HG03025 (cell line): Measurements from ENCODE around the gene ZSWIM6.
"Not testable (repeated sequence)": the region's sequence is repeated elsewhere in the genome, so short reads cannot be mapped to it uniquely, and the experiment has no call there.

Experiments
- ATAC-seq: cut with Tn5 transposase; IDR thresholded peaks from one replicate; pipeline ENCODE4 v1.9.1; 2021; ENCODE audit warnings: mild to moderate bottlenecking, moderate library complexity; ENCODE audit not compliant: unreplicated experiment, low FRiP score

Gene ZSWIM6

DNA sequence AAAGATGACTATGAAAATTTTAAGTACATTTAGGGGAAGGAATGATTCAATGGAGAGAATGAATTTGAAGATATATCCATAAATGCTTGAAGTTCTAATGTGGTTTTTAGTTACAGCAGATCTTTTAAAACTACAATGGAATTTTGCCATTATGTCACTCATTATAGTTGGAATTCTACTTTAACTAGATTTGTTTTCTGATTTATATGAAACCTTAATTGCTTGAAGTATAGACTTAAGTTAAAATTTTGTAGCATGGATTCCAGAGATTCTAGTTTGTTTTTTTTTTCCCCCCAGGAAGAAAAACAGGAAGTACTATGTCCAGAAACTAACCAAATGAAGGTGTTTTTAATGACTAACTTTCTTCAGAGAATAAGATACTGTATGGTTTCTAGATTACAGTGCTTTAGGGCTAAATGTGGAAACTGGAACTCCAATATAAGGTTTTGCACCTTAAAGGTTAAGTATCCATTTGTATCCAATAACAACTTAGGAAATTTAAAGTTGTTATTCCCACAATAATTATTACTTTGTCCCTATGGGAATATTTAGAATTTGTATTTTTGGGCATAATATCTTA lies 70.3 kb downstream of the ZSWIM6 start:
- ATAC-seq = no peak

DNA sequence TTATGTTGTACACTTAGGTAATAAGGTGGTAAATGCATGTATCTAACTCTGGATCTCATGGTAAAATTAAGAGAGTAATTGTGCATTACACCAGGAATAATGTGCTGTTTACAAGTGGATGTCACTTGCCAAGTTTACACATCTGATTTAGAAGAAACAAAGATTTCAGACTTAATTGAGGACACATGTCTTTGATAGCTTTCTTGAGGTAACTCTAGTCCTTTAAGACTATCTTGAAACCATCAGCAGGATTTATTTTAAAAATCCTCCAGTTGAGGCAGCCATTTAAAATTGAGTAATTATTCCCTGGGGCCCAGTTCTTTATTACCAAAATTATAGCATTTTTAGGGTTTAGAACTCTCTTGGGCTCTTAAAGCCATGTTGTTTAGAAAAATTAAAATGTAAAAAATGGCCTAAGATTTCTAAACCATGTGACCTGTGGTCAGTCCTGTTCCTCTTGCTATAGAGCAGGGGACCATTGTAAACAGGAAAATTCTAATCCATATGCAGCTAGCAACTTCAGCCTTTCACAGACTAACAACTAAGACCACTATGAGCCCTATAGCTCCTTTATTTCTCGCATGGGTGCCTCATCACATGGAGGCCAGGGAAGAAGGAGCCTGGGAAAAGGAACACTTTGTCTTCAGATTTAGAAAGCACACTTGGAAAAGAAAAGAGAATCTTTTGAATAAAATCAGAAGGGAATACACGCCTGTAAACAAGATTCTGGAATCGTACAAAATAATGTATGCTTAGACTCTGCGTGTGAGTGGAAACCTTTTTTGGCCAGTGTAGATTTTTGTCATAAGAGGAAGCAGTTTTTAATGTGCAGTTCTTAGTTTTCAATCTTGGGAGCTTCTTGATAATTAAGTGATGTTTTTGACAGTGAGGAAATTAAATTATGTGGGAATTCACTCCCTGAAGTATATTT lies 71.2 kb downstream of the ZSWIM6 start:
- ATAC-seq = no peak

DNA sequence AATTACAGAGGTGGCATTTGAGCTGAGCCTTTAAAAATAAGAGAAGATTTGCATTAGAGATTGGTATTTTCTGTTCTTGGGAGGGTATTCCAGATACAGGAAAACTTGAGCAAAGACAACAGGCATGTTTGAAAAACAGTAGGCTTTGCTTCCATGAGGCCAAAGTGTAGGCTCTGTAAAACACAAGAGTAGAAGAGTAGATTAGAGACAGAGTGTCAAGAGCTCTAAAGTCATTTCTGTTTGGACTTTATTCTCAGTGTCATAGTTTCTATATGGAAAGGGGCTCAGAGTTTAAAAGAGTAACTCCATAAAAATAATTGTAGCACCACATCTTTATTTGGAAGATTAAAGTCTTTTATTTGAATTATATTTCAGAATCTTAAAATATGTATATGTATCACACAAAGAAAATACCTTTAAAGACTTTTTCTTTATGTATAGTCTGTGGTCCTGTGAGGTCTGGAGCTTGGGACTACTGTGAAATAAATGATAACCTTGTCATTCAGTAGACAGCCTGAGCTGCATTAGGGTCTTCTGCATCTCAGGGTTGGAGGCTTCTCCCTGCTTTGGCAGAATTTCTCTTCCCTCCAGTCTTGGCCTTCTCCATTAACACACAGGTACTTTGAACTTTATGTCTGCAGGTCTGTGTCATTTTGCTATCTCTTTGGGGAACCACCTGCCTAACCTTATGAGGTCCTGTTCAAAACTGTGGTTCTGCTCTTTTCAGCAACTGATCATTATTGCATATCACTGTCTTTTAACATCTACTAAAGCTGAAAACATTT lies 73.6 kb downstream of the ZSWIM6 start:
- ATAC-seq = no peak

DNA sequence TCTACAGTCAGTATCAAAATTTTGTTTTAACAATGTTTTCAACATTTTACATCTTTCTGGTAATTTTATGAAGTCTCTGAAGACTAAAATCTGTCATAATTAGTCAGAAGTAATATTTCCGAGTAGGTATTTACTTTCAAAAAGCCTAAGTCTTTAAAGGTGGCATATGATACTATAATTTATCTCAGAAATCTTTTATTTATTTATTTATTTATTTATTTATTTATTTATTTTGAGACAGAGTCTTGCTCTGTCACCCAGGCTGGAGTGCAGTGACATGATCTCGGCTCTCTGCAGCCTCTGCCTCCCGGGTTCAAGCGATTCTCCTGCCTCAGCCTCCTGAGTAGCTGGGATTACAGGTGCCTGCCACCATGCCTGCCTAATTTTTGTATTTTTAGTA lies 74.4 kb downstream of the ZSWIM6 start:
- ATAC-seq = not testable (repeated sequence)

DNA sequence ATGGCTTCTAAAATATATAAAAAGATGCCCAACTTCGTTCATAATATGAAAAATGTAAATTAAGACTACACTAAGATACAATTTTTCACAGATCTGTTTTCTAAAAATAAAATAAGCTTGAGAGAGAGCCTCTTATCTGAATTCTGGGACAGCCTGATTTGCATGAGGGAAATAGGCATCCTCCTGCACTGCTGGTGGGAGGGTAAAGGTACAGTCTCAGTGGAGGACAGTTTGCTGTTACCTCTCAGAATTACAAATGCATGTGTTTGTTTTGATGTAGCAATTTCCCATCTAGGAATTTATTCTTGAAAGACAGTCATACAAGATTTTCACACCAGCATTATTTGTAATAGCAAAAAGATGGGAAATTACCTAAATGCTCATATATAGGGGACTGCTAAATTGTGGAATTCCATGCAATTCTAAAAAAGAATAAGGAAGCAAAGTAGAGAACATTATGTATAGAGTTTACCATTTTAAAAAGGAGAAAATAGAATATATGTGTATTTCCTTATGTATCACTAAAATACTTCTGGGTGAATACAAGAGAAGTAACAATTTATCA lies 75.7 kb downstream of the ZSWIM6 start:
- ATAC-seq = no peak

DNA sequence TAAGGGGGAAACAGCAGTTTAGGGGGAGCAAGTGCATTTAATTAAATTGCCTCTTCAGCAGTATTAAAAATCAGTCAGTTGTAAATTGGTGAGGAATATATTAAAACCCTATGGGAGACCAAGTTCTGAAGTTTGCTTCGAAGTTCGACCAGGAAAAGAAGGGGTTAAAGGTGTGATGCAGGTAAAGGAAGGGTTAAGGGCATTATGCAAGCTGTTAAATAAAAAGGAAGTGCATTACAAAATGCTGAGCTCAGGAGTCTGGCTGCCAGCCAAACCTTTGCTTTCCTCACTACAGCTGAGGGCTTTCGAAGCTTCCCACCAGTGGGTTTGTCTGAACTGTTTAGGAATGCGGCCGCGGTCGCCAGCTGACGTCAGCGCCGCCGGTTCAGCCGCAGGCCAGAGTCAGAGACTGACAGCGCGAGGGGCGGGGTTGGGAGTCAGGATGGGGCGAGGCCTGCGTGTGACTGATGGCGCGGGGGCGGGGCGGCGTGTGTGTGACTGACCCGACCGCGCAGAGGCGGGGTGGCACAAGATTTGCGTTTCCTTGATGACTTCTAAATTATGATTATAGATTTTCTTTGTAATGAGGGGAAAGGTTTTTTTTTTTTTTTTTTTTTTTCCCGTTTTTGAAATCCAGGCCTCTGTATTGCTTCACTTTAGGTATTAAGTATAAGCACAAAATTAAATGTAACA lies 76.6 kb downstream of the ZSWIM6 start:
- ATAC-seq = peak; percentile 98

DNA sequence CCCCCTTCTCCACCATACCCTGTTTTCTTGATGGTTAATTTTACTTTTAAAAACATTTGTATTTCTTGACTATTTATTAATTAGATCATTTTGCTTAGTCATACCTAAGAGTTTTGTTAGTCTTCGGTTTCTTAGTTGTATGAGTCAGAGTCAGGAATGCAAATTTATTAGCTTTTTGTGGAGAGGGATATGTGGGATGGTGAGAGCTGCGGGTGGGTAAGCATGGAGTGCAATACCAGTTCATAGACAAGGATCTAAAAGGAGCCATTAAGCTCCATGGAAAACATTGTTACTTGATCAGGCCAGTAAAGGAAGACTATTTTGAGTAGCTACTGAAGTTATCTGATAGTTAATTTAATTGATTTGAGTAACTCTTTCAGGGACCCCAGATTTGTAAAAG lies 77.5 kb downstream of the ZSWIM6 start:
- ATAC-seq = no peak

DNA sequence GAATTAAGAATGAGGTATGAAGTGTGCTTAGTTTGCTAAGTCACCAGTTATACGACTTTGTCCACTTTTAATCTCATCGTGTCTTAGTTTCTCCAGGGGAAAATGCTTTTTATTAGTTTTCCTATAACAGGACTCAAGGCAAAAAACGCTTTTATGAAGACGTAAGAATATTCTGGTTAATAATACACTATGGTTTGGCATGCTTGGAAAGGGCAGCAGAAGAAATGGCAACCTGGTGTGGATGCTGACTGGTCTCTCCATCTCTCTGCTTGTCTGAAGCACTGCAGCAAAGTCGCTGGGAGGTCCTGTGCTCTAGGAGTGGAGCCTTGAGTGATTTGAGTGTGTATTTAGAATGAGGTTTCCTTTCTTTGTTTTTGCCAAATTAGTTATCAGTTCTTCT lies 78.8 kb downstream of the ZSWIM6 start:
- ATAC-seq = no peak

DNA sequence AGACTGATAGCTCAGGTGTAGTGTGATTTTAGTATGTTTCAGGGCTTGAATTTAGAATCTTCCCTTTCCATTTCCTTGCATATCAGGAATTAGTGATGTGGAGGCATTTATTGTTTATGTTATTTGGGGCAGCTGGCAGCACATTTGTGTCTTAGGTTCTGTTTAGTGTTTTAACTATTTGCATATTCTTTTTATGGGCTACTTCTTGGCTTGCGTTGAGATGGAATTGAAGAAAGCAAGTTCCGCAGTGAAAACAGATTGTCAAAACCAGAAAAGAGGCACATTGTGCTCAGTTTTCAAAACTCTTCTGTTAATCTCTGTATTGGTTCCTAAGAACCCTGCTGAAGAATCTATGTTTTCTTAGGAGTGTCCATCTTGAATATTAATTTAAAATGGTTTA lies 80.3 kb downstream of the ZSWIM6 start:
- ATAC-seq = no peak

DNA sequence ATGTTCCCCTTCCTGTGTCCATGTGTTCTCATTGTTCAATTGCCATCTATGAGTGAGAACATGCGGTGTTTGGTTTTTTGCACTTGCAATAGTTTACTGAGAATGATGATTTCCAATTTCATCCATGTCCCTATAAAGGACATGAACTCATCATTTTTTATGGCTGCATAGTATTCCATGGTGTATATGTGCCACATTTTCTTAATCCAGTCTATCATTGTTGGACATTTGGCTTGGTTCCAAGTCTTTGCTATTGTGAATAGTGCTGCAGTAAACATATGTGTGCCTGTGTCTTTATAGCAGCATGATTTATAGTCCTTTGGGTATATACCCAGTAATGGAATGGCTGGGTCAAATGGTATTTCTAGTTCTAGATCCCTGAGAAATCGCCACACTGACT lies 81.1 kb downstream of the ZSWIM6 start:
- not testable (repeated sequence) for ATAC-seq

DNA sequence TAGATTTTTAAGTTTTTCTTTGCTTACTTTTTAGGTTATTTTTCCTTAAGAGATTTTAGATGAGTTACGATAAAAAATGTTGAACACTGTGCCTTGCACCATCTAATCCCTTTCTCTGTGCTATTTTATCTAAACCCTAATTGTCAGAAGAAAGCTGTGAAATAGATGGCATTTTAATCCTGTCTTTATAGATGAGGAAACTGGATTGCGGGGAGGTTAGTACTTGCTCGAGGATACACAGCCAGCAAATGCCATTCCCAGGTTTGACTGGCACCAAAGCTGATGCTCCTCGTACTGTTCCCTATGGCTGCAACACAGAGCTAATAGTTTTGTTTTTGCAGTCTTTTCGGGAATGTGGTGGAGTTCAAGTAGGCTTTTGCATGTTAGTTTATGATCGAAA lies 82.7 kb downstream of the ZSWIM6 start:
- ATAC-seq = no peak

DNA sequence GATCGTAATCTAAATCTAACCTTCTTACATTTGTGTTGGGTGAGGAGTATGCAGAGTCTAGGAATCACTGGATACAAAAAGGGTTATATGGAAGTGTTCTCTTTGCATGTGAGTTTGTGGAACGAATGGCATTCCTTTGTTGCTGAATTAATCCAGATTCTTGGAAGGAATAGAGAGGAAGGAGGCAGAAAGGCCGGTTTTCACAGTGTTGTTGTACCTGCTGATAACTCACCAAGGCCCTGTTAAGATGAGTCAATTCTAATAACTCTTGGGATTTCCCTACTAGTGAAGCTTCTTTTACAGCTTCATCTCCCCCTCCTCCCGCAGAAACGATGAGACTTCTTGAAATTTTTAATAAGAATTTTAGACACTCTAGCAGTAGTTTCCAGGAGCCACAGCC lies 84.0 kb downstream of the ZSWIM6 start:
- no peak for ATAC-seq

DNA sequence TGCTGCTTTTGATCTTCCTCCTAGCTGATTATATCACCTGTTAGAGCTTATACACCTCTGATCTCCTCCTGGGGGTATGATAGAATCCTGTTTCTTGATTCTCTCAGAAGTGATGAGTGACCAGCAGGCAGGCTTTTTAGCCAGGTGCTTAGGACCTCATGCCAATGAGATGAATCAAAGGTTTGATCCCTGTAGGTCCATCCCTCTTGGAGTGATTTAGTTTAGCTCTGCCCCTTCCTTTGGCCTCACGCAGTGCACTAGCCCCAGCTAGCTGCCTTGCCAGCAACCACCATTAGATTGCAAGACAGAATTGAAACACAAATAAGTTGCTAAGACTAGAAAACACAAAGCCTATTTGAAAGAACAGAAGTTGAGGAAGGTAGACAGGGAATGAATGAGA lies 84.4 kb downstream of the ZSWIM6 start:
- no peak for ATAC-seq

DNA sequence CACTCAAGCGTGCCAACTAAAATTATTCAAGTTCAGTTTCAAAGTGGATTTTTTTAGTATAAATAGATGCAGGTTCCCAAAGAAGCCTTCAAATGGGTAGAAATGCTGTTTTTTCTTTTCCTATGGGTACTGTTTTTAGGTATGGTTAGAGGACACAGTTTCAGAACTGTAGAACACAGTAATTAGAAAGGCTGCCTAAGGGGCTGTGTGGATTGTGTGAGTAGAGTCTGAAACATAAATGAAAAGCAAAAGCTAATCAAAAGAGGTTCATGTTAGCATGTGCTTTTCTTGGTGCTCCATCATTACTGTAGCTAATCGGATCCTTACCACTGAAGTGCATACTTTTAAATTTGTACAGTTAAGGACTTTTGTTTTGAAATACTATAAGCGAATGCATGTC lies 85.3 kb downstream of the ZSWIM6 start:
- ATAC-seq = no peak

DNA sequence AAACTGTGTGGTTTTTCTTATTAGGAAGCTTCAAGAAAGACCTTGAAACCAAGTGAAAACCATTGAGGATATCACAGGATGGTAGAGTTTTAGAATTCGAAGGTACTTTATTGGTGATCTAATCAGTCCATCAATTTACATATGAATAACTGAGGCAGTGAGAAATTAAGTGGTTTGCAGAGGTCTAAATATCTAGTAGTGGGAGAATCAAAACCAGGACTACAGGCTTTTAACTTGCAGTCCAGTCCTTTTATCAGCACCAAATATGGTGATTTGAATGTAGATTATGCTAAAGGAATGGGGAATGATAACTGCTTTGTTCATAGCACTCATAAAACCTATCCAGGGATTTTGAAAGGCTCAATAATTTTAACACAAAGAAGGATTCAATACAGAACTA lies 85.8 kb downstream of the ZSWIM6 start:
- ATAC-seq = no peak

DNA sequence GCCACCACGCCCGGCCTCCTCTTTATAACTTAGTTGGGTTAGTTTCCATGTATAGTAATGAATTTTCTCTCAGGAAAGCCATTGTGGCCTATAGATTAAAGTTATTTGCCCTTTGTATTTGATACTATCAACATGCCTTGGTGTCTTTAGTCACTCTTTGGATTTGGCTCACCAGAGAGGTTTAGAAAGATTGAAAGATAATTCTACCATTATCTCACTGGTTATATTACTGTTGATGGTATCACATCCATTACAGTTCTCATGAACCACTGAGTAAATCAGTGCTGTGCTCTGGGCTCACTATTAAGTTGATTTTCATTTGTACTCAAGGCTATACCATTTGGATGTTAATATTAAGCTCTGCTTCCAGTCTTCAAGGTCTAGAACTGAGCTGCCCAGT lies 87.0 kb downstream of the ZSWIM6 start:
- no peak for ATAC-seq

DNA sequence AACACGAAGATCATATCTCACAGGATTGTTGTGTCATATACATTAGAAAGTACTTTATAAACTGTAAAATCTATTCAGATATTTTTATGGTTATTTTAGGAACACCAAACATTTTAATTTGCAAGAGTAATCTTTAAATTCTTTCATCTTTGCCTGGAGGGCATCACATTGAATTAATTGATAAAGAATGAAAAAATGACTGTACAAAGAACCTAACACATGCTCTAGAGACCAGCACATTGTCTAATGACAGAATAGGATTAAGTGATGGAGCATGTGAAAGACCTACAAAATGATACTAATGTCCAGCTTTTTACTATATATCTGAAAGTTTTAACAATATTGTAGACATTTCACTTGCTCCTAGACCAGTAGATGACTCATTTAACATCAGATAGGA lies 88.0 kb downstream of the ZSWIM6 start:
- no peak for ATAC-seq

DNA sequence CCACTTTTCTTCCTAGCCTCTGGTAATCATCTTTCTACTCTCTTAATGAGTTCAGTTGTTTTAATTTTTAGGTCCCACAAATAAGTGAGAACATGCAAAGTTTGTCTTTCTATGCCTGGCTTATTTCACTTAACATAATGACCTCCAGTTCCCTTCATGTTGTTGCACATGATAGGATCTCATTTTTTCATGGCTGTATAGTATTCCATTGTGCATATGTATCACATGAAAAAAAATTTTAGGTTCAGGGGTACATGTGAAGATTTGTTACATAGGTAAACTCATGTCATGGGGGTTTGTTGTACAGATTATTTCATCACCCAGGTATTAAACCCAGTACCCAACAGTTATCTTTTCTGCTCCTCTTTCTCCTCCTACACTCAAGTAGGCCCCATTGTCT lies 89.2 kb downstream of the ZSWIM6 start:
- not testable (repeated sequence) for ATAC-seq

DNA sequence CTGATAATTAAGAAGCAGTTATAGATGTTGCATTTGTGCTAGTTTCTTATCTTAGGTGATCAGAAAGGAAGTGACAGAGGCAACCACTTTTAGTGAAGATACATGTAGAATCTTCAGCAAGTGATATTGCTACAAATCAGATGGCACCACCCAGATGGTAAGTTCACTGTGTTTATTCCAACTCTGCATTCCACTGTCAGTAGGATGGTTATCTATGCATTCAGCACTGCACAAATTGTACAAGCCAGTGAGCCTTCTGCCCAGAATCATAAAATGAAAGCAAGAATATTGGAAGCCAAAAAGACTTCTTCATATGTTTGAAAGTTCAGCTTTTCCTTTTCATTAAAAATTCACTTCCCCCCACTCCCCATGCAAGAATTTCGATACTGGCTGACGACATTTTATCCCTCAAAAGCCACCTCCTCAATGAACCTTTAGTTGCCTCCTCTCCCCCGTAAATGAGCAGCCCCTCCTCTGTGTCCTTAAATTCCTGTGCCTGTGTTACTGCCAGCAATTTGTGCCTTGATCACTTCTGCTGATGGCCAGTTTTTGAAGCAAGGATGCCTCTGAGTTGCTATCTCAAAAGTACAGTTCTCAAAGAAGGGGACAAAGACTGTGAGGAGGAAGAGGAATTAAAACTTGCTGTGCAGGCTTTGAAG lies 91.6 kb downstream of the ZSWIM6 start:
- ATAC-seq = no peak

DNA sequence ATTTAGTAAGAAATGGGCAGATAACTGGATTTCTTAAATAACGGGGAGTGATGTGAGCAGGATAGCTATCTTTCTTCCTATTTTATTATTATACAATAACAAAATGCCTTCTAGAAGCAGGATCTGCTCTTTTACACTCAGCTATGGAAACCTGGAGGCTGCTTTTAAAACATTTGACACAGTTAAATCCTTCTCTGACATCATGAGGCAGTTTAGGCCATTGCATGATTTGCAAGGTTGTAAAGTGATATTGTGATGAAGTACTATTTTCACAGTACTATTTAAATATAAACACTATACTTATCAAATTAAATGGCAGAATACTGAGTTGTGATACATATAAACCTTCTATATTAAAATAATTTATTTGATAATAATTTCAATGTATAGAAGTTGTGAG lies 93.9 kb downstream of the ZSWIM6 start:
- ATAC-seq = no peak
